HCT116 (cell line): Measurements from ENCODE around the gene RPH3AL. TPM values are rescaled to one million over a fixed set of nuclear protein-coding genes. Genes with fewer than 3 reads are reported as not detected.

ENCODE experiments used
- ATAC-seq: fragments of 200-7000 bp; cut with Tn5 transposase; 2 replicates; pipeline ENCODE4 v1.9.1; 2020; ENCODE audit warnings: mild to moderate bottlenecking, moderate library complexity
- BruUV-seq: library from RNA; stranded (reverse); fragments of 400-500 nt; replicated peaks from 2 replicates; lab custom pipeline; 2021; lab: Mats Ljungman, UMichigan
- CTCF ChIA-PET: fragments of 300-600 bp; sonication (Branson Sonifier 250); formaldehyde crosslinking; loops from one replicate; lab custom pipeline; 2021; ENCODE audit warnings: antibody characterized with exemption; lab: Charles Lee
- POLR2A ChIA-PET: fragments of 300-600, 350-600 bp; sonication (Branson Sonifier 250); formaldehyde crosslinking; loops from one replicate; lab custom pipeline; 2021; ENCODE audit warnings: antibody characterized with exemption; lab: Charles Lee
- RAD21 ChIA-PET, 2 experiments: fragments of 300-600 bp; sonication (Branson Sonifier 250); formaldehyde crosslinking; loops; one replicate each; lab custom pipeline; 2023; ENCODE audit warnings: low total read pairs in 2 of 2; ENCODE audit not compliant: uncharacterized antibody in 2 of 2, unreplicated experiment in 2 of 2, low non-redundant PET in 1 of 2; lab: Charles Lee
- DNase-seq: peaks from one replicate; pipeline ENCODE4 v3.0.0-alpha.2; 2010; ENCODE audit warnings: low read depth, low spot score
- H2AFZ ChIP-seq: fragments of 200-600 bp; shearing (Covaris generic), sonication (generic); 2 replicates; pipeline ENCODE4 v1.6.1; 2017; ENCODE audit warnings: low read depth, mixed run types, mixed read lengths, antibody characterized with exemption, low read length; ENCODE audit not compliant: poor library complexity, severe bottlenecking
- H3K27ac ChIP-seq: 2 replicates; pipeline ENCODE4 v1.5.1; 2012; ENCODE audit warnings: low read depth, low read length
- H3K27me3 ChIP-seq: fragments of 200-600 bp; sonication (generic); 2 replicates; pipeline ENCODE4 v1.6.1; 2016; ENCODE audit warnings: mixed run types, low read length, mixed read lengths; ENCODE audit not compliant: insufficient read depth
- H3K36me3 ChIP-seq, 2 experiments: fragments of 200-500 bp in 1 of 2; fragments of 200-600 bp in 1 of 2; sonication (Bioruptor generic) in 1 of 2; sonication (generic) in 1 of 2; 2 replicates each; pipeline versions ENCODE4 v1.5.1 to v1.6.1; 2014 to 2016; ENCODE audit warnings: low read length in 2 of 2, inconsistent platforms in 1 of 2, mixed read lengths in 1 of 2, mixed run types in 1 of 2; ENCODE audit not compliant: insufficient read depth in 2 of 2, control insufficient read depth in 1 of 2
- H3K4me1 ChIP-seq, 2 experiments: fragments of 200-600 bp in 1 of 2; sonication (generic) in 1 of 2; 2 replicates each; pipeline versions ENCODE4 v1.5.1 to v1.6.1; 2012 to 2017; ENCODE audit warnings: low read length in 2 of 2, inconsistent platforms in 1 of 2, mild to moderate bottlenecking in 1 of 2, mixed read lengths in 1 of 2, mixed run types in 1 of 2, moderate library complexity in 1 of 2; ENCODE audit not compliant: insufficient read depth in 2 of 2, control insufficient read depth in 1 of 2
- H3K4me2 ChIP-seq: fragments of 200-600 bp; sonication (generic); 2 replicates; pipeline ENCODE4 v1.6.1; 2017; ENCODE audit warnings: mixed run types, low read length, mixed read lengths
- H3K4me3 ChIP-seq, 2 experiments: fragments of 200-600 bp in 1 of 2; sonication (generic) in 1 of 2; replicated peaks in 1 of 2; 2 replicates each; pipeline ENCODE4 v1.5.1; 2011 to 2016; ENCODE audit warnings: low read length in 2 of 2, control low read depth in 1 of 2, low read depth in 1 of 2, mild to moderate bottlenecking in 1 of 2, mixed read lengths in 1 of 2, mixed run types in 1 of 2
- H3K79me2 ChIP-seq: fragments of 200-600 bp; sonication (generic); 2 replicates; pipeline ENCODE4 v1.6.1; 2017; ENCODE audit warnings: mild to moderate bottlenecking, mixed run types, low read length, moderate library complexity, mixed read lengths; ENCODE audit not compliant: insufficient read depth
- H3K9ac ChIP-seq: fragments of 200-600 bp; sonication (generic); 2 replicates; pipeline ENCODE4 v1.6.1; 2016; ENCODE audit warnings: low read length, mixed read lengths
- H3K9me2 ChIP-seq: fragments of 200-600 bp; sonication (generic), shearing (Covaris generic); 2 replicates; pipeline ENCODE4 v1.6.1; 2017; ENCODE audit warnings: mixed run types, mild to moderate bottlenecking, moderate library complexity; ENCODE audit not compliant: insufficient read depth
- H3K9me3 ChIP-seq, 2 experiments: fragments of 200-500 bp in 1 of 2; fragments of 200-600 bp in 1 of 2; sonication (Bioruptor generic) in 1 of 2; sonication (generic) in 1 of 2; 2 replicates each; pipeline ENCODE4 v1.6.1; 2014 to 2017; ENCODE audit warnings: low read length in 2 of 2, mixed read lengths in 2 of 2, inconsistent platforms in 1 of 2, low read depth in 1 of 2, mild to moderate bottlenecking in 1 of 2, mixed run types in 1 of 2, moderate library complexity in 1 of 2; ENCODE audit not compliant: control insufficient read depth in 1 of 2, insufficient read depth in 1 of 2
- H4K20me1 ChIP-seq: fragments of 200-600 bp; sonication (generic), shearing (Covaris generic); 2 replicates; pipeline ENCODE4 v1.6.1; 2017; ENCODE audit warnings: mixed run types, mild to moderate bottlenecking, moderate library complexity; ENCODE audit not compliant: insufficient read depth
- CEBPB ChIP-seq: IDR thresholded peaks from 2 replicates; pipeline ENCODE4 v1.6.1; 2012; ENCODE audit warnings: low read depth
- ELF1 ChIP-seq: IDR thresholded peaks from 2 replicates; pipeline ENCODE4 v1.6.1; 2012; ENCODE audit warnings: low read depth, borderline replicate concordance
- FOSL1 ChIP-seq: IDR thresholded peaks from 2 replicates; pipeline ENCODE4 v1.6.1; 2012; ENCODE audit warnings: low read depth
- POLR2AphosphoS5 ChIP-seq: IDR thresholded peaks from 2 replicates; pipeline ENCODE4 v1.6.1; 2011; ENCODE audit warnings: mild to moderate bottlenecking, low read depth, low read length, moderate library complexity
- YY1 ChIP-seq: IDR thresholded peaks from 2 replicates; pipeline ENCODE4 v1.6.1; 2011; ENCODE audit warnings: low read length, low read depth, moderate library complexity, mild to moderate bottlenecking; ENCODE audit not compliant: insufficient replicate concordance; ENCODE audit errors: extremely low read depth
- ZBTB33 ChIP-seq: IDR thresholded peaks from 2 replicates; pipeline ENCODE4 v1.6.1; 2011; ENCODE audit warnings: mild to moderate bottlenecking, low read length, moderate library complexity; ENCODE audit not compliant: insufficient replicate concordance; ENCODE audit errors: extremely low read depth
- ZFX ChIP-seq: fragments of 450-650 bp; IDR thresholded peaks from 2 replicates; pipeline ENCODE4 v1.6.1; 2017
- intact Hi-C: fragments of 100-400 bp; cut with micrococcal nuclease; formaldehyde crosslinking; loops from 2 replicates; pipeline ENCODE4 v1.10.0; 2022
- total RNA-seq: library from RNA; stranded (reverse); gene quantifications from one replicate; pipeline ENCODE4 v1.2.1, GENCODE V29; 2021; ENCODE audit not compliant: unreplicated experiment
- TF ChIP-seq, protein P1 (sequence below): IDR thresholded peaks from 2 replicates; pipeline ENCODE4 v1.6.1; 2012
- TF ChIP-seq, protein P2 (sequence below), 3 experiments: fragments of 200-600 bp in 1 of 3; sonication (generic) in 1 of 3; IDR thresholded peaks in 2 of 3; conservative IDR thresholded peaks in 1 of 3; 2 replicates each; pipeline ENCODE4 v1.5.1; 2012 to 2017; ENCODE audit warnings: low read depth in 2 of 3, low read length in 2 of 3, antibody characterized with exemption in 1 of 3, borderline replicate concordance in 1 of 3, control low read depth in 1 of 3, mild to moderate bottlenecking in 1 of 3, mixed read lengths in 1 of 3, mixed run types in 1 of 3, moderate library complexity in 1 of 3; ENCODE audit not compliant: insufficient read depth in 1 of 3

Gene RPH3AL
- total RNA-seq, 1 experiment from 2014 or later: 17.0 TPM

DNA sequence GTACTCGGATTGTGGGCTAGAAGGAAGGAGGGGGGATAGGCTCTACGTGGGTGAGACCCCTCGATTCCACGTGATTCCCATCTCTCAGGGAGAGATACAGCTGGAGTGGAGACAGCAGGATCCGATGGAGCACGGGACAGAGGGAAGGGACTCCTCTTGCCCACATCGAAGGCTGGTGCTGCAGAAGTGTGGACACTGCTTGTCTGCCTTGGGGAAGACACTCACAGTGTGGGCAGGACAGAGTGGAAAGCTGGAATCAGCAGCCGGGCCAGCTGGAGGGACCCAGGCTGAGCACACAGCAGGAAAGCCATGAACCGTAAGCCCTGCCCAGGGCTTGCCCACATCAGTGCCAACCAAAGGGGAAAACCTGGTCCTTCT, 42.1 kb upstream of the RPH3AL start:
- CTCF ChIA-PET: no interaction called here

More for the DNA sequence above, 42.1 kb upstream of the RPH3AL start:
- no peaks in the 10 kb centered on the region for H3K9me2 ChIP-seq
- no TSS peak for BruUV-seq
- ChIA-PET RAD21 (no interaction called here), POLR2A (no interaction called here)
- H3K27me3 ChIP-seq: no peaks in the 10 kb centered on the region
- H3K4me3 ChIP-seq: no peak overlapping the region
- no peak overlapping the region for H2AFZ ChIP-seq
- H4K20me1 ChIP-seq: no peaks in the 10 kb centered on the region
- H3K27ac ChIP-seq: no peak overlapping the region
- intact Hi-C loops: no loop called here
- no peak for DNase-seq
- no peaks in the 10 kb centered on the region for H3K9me3 ChIP-seq
- TF ChIP-seq CEBPB (no peak), FOSL1 (no peak), ELF1 (no peak), ZBTB33 (no peak), ZFX (no peak), YY1 (no peak), POLR2AphosphoS5 (no peak)
- TF ChIP-seq, protein P1, sequence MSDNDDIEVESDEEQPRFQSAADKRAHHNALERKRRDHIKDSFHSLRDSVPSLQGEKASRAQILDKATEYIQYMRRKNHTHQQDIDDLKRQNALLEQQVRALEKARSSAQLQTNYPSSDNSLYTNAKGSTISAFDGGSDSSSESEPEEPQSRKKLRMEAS: no peak
- TF ChIP-seq, protein P2, sequence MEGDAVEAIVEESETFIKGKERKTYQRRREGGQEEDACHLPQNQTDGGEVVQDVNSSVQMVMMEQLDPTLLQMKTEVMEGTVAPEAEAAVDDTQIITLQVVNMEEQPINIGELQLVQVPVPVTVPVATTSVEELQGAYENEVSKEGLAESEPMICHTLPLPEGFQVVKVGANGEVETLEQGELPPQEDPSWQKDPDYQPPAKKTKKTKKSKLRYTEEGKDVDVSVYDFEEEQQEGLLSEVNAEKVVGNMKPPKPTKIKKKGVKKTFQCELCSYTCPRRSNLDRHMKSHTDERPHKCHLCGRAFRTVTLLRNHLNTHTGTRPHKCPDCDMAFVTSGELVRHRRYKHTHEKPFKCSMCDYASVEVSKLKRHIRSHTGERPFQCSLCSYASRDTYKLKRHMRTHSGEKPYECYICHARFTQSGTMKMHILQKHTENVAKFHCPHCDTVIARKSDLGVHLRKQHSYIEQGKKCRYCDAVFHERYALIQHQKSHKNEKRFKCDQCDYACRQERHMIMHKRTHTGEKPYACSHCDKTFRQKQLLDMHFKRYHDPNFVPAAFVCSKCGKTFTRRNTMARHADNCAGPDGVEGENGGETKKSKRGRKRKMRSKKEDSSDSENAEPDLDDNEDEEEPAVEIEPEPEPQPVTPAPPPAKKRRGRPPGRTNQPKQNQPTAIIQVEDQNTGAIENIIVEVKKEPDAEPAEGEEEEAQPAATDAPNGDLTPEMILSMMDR (IDR thresholded peaks at IDR 0.05 in 2 of 3, conservative IDR thresholded peaks at IDR 0.05 in 1 of 3; ENCODE audit: borderline replicate concordance in 1 of 3, insufficient read depth in 1 of 3, low read depth in 2 of 3, low read length in 2 of 3): no peak
- no peak overlapping the region for H3K4me2 ChIP-seq
- no peak for ATAC-seq
- no peaks in the 10 kb centered on the region for H3K4me1 ChIP-seq
- no peak overlapping the region for H3K9ac ChIP-seq
- no peaks in the 10 kb centered on the region for H3K79me2 ChIP-seq
- H3K36me3 ChIP-seq: no peaks in the 10 kb centered on the region
